Activated naive CD4-positive, alpha-beta T cell treated with anti-CD3 and anti-CD28 coated beads, Interleukin-2, amount 50 U/mL, for 72 hours (primary cell): Measurements from ENCODE around the gene SPC25. TPM values are rescaled to one million over a fixed set of nuclear protein-coding genes. Genes with fewer than 3 reads are reported as not detected.
A peak's percentile ranks its signal among the peaks of the same experiment; 100 is the strongest.
"Not testable (repeated sequence)": the region's sequence is repeated elsewhere in the genome, so short reads cannot be mapped to it uniquely, and the experiment has no call there.

Experiments
- ATAC-seq, 2 donors: fragments of 150-1000 bp; cut with Tn5 transposase; 2 replicates each; pipeline ENCODE4 v1.10.0; 2021; ENCODE audit warnings: mild to moderate bottlenecking in 2 of 2, moderate library complexity in 2 of 2
- DNase-seq, 2 donors: peaks; one replicate each; pipeline ENCODE4 v3.0.0; 2021 to 2022; ENCODE audit warnings: low spot score in 2 of 2
- H3K27ac Mint-ChIP-seq, 2 donors: one replicate each; pipeline ENCODE4 v1.8.0; 2022; ENCODE audit warnings: mild to moderate bottlenecking in 2 of 2, mixed read lengths in 2 of 2
- H3K36me3 Mint-ChIP-seq, 2 donors: one replicate each; pipeline ENCODE4 v1.8.0; 2022; ENCODE audit warnings: mixed read lengths in 2 of 2
- H3K9me3 Mint-ChIP-seq, 2 donors: one replicate each; pipeline ENCODE4 v1.8.0; 2022; ENCODE audit warnings: mixed read lengths in 2 of 2
- total RNA-seq, 2 donors: library from RNA; stranded (reverse); gene quantifications; one replicate each; pipeline ENCODE4 v1.2.3, GENCODE V29; 2022

Gene SPC25
- total RNA-seq = 10 to 100 TPM; 28.5 to 50.5 TPM

GRCh38 chr2:168890006-168890782 lies at the start of gene SPC25:
Gene SPC25, minus strand, starts transcription at chr2:168890430. Its CDS starts 911 bp downstream, at chr2:168889519.
- H3K9me3 Mint-ChIP-seq = no peaks in the 10 kb centered on the region
- DNase-seq = peak; percentile 84 to 90
- peak; percentile 99 to 100 for ATAC-seq
- peak within 1 kb of the TSS; percentile 93 for H3K27ac Mint-ChIP-seq
- H3K36me3 Mint-ChIP-seq = peaks cover 15 to 37% of the 10 kb centered on the region in 2 donors

GRCh38 chr2:168939918-168940317 lies 49.7 kb upstream of the SPC25 start:
- Mint-ChIP-seq H3K27ac (no peak overlapping the region), H3K36me3 (no peaks in the 10 kb centered on the region), H3K9me3 (no peaks in the 10 kb centered on the region)
- peak in 1 of 2 donors; percentile 72 for ATAC-seq
- DNase-seq = no peak

GRCh38 chr2:168939061-168939460 lies 48.8 kb upstream of the SPC25 start:
- ATAC-seq (no peak), DNase-seq (no peak)
- Mint-ChIP-seq H3K36me3 (no peaks in the 10 kb centered on the region), H3K27ac (no peak overlapping the region), H3K9me3 (no peaks in the 10 kb centered on the region)

DNA sequence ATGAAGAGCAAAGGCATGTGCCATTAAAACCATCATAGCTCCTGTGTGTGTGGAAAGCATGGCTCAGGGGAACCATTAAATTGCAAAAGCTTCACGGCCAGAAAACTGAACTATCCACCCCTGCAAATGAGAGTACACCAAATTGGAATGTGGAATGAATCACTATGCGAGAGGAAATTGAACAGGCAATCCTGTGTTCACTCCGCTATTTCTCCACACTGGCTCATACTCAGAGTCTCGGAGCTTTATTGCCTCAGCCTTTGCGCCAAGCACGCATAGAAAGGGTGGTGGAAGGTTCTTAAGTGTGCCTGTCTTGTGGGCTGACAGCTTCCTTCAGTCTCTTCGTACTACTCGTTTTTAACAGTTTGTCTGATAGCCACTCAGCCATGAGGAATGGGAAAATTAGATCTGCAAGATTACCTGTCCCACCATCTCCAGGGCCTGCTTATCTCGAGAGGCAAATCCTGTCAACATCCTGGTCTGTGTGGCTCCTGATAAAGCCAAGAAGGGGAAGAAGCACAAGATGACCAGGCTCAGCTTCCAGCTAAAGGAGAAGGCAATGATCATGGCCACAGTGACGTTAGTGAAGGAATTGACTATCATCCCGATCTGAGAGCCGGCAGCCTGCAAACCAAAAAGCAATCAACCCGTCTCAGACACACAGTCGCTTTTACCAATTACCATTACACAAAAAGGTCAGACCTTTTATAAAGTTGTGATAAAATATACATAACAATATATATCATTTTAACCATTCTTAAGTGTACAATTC lies 45.8 kb upstream of the SPC25 start:
- H3K9me3 Mint-ChIP-seq = no peaks in the 10 kb centered on the region
- DNase-seq (no peak), ATAC-seq (no peak)
- H3K36me3 Mint-ChIP-seq = no peaks in the 10 kb centered on the region
- no peak overlapping the region for H3K27ac Mint-ChIP-seq

GRCh38 chr2:168934826-168935225 lies 44.6 kb upstream of the SPC25 start:
- DNase-seq (no peak), ATAC-seq (no peak)
- H3K36me3 Mint-ChIP-seq = no peaks in the 10 kb centered on the region
- no peaks in the 10 kb centered on the region for H3K9me3 Mint-ChIP-seq
- H3K27ac Mint-ChIP-seq = no peak overlapping the region

DNA sequence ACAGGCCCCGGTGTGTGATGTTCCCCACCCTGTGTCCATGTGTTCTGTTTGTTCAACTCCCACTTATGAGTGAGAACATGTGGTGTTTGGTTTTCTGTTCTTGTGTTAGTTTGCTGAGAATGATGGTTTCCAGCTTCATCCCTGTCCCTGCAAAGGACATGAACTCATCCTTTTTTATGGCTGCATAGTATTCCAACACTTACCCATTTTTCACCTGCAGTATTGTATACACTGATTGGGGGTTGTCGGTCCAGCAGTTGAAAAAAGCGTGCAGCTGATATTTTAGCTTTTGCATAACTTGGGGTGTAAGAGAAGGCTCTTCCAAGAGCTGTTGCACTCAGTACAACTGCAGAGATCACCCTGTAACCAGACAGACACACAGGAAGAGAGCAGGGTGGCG lies 41.9 kb upstream of the SPC25 start:
- not testable (repeated sequence) for DNase-seq, H3K27ac Mint-ChIP-seq, H3K36me3 Mint-ChIP-seq, H3K9me3 Mint-ChIP-seq, ATAC-seq

DNA sequence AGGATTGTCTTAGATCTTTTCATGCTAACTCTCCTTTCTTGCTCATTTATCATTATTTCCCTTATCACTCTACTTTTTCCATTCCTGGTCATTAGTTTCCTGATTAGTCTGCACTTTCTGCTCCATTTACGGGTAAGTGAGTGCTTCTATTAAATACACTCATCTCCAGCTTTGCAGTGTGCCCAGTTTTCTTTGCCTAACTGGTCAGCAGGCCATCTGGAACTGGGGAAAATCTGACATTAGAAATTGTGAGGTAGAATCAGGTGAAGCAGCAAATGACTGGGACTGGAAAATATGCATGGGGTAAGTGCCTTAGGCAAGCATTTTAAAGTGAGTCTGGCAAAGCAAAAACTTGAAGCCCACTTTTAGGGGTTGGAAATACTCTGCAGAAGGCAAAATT lies 40.0 kb upstream of the SPC25 start:
- Mint-ChIP-seq H3K27ac (no peak overlapping the region), H3K9me3 (no peaks in the 10 kb centered on the region), H3K36me3 (no peaks in the 10 kb centered on the region)
- ATAC-seq (no peak), DNase-seq (no peak)

DNA sequence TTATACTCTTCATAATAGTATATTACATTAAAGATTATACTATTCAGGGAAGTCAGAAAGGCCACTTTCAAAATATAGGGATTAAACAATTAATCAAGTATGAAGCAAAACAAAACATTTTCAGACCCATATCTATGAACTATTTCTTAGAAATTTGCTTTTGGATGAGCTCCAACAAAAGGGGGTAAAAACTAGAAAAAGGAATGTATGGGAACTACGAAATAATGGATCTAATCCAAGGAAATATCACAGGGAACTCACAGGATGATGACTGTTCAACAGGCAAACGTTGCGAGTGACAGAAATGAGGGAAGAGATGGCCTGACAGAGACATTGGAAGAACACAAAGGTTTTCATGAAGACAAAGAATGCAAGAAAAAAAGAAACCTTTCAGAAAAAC lies 38.8 kb upstream of the SPC25 start:
- Mint-ChIP-seq H3K9me3 (no peaks in the 10 kb centered on the region), H3K36me3 (no peaks in the 10 kb centered on the region), H3K27ac (no peak overlapping the region)
- no peak for ATAC-seq
- DNase-seq = no peak

GRCh38 chr2:168928113-168928831 lies 38.0 kb upstream of the SPC25 start:
- Mint-ChIP-seq H3K9me3 (no peaks in the 10 kb centered on the region), H3K27ac (no peak overlapping the region), H3K36me3 (no peaks in the 10 kb centered on the region)
- DNase-seq (no peak), ATAC-seq (no peak)

DNA sequence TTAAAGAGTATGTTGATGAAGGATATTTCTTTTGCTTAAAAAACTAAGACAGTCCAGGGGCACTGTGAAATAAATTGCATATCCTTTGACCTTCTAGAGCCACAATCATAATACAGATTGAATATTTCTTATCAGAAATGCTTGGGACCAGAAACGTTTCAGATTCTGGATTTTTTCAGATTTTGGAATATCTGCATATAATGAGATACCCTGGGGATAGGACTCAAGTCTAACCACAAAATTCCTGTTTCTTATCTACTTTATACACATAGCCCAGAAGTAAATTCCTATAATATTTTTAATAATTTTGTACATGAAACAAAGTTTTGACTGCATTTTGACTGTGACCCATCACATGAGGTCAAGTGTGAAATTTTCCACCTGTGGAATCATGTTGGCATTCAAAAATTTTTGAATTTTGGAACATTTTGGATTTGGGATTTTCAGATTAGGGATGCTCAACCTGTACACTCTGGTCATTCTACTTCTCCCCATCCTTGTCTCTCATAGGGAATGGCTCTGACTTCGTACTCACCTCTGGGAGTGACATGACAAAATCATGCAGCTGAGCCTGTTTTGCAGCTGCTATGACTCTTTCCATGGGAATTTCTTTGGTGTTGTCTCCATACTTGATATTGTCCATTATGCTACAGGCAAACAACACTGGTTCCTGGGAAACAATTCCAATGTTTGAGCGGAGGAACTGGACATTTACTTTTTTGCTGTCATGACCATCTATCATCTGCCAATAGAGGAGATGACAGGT lies 36.6 kb upstream of the SPC25 start:
- ATAC-seq (no peak), DNase-seq (no peak)
- no peaks in the 10 kb centered on the region for H3K9me3 Mint-ChIP-seq
- no peak overlapping the region for H3K27ac Mint-ChIP-seq
- H3K36me3 Mint-ChIP-seq = no peaks in the 10 kb centered on the region

DNA sequence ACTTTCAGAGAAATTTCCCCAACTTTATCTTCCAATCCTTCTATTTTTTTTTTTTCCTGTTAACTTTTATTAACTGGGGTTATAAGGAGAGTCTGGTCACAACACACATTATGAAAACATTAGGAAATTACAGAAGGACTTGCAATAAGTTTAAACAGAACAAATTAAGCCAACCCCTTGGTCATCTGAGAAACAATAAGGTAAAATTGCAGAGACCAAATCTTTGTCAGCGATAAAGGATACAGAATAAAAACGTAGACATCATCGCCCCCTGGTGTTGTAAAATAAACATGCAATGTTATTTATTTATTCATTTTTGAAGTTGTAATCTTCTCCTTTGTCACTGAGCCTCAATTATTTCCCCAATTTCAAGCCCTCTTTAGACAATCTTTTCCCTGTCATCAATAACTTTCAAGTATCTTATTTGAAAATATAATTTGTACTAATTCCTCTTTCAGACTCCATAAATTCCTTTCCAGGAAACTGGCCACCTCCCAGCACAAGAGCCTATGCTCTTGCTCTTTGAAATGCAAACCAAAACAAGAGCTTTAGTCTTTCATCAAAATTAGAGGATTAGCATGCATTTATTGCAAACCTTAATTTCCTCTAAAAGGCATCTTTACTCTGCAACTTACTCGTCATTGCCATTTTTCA lies 30.4 kb upstream of the SPC25 start:
- H3K36me3 Mint-ChIP-seq = peaks cover 0 to under 1% of the 10 kb centered on the region in 2 donors
- no peak for ATAC-seq
- H3K27ac Mint-ChIP-seq = no peak overlapping the region

DNA sequence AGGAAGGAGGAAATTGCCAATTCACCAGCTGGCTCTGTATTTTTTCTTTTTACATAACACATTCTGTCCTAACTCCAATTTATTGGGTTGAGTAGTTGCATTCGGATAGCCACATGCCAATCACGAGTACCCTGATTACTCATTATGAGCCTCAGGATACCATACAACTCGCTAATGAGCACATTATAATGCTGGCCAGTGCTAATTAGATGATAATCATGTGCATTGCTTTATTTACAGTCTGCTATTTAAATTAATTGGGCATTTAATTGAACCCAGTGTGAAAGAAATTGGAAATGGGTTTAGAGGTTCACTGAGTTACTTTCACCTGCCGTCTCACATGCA lies 26.1 kb upstream of the SPC25 start:
- no peak overlapping the region for H3K27ac Mint-ChIP-seq
- peaks cover 0 to 5% of the 10 kb centered on the region in 2 donors for H3K9me3 Mint-ChIP-seq
- no peak for ATAC-seq
- DNase-seq = no peak
- peaks cover 0 to 10% of the 10 kb centered on the region in 2 donors for H3K36me3 Mint-ChIP-seq

More for the DNA sequence above, 30.4 kb upstream of the SPC25 start:
- peak in 1 of 2 donors; percentile 15 for DNase-seq
- H3K9me3 Mint-ChIP-seq = no peaks in the 10 kb centered on the region

DNA sequence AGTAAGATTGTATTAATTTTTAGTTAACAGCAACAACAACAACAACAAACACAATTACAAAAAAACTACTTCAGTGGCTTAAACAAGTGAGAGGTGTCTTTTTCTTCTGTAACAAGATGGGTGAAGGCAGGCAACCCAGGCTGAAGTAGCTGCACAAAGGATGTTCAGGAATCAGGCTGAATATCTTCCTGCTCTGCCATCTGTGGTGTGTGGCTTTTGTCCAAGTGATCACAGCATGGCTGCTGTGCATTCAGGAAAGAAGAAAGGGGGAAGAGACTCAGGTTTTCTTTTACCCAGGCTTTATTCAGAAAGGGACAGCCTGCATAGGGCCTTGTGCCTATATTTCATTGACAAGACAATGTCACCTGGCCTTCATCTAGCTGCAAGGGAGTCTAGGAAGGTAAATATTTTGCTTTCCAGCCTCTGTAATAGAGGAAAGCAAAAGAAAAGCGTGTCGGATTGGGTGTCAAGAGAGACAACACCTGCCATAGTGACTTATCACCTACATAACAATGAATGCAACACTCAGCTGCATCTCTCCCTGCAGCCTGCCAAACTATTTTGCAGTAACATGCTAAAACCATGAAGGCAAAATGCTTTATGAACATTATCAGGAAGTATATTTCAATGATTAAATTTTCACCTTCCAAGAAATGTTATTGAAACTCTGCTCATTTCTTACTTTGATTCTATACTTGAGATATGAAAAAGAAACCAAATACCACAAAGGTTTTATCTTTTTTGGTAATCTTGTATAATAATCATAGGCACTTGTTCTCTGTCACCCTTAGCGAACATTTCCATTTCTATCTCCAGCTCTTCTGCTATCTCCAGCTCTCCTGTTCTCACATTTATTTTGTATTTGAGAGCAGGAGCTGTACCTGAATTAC lies 25.5 kb upstream of the SPC25 start:
- H3K9me3 Mint-ChIP-seq = peaks cover 0 to 5% of the 10 kb centered on the region in 2 donors
- DNase-seq (no peak), ATAC-seq (peak; percentile 48 to 77)
- H3K27ac Mint-ChIP-seq = no peak overlapping the region
- H3K36me3 Mint-ChIP-seq = peaks cover 0 to 10% of the 10 kb centered on the region in 2 donors

DNA sequence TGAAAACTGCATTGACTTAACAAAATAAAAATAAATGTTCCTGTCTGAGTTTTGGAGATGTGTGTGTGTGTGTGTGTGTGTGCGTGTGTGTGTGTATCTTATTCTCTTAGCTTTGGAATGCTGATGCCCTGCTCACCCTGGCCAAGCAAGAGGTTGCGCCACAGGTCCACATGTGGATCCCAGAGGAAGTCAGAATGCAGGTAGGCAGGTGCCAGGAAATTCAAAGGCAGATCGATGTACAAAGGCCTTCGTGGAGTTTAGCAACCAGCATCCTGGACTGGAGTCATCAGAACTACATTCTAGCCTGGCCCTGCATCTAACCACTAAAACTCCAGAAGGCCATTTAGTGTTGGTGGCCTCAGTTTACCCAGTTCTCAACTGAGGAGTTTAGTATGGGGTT lies 23.3 kb upstream of the SPC25 start:
- peaks cover 0 to 5% of the 10 kb centered on the region in 2 donors for H3K9me3 Mint-ChIP-seq
- no peak overlapping the region for H3K27ac Mint-ChIP-seq
- peaks cover 0 to 10% of the 10 kb centered on the region in 2 donors for H3K36me3 Mint-ChIP-seq
- ATAC-seq (no peak), DNase-seq (no peak)

DNA sequence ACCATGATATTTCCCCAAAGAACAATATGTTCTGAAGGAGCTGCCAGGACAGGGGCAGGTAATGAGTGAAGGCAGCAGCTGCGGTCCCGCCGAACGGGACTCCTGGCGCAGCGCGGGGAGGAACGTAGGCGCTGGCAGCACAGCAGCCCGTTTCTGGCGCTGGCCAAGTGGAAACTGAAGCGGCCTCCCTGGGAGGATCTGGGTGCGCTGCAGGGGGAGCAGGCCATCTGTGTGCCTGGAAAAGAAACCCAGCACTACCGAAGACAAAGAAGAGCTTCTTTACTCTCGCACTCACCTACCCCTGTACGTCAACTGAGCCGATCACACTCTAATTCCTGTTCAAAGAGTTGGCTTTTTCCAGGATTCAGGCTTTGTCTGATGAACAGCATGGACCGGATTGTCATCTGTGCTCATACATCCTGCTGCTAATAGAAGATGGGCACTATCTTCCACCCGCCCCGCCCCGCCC lies 22.7 kb upstream of the SPC25 start:
- ATAC-seq = no peak
- peaks cover 0 to 10% of the 10 kb centered on the region in 2 donors for H3K36me3 Mint-ChIP-seq

More for the DNA sequence above, 22.7 kb upstream of the SPC25 start:
- Mint-ChIP-seq H3K9me3 (peaks cover 0 to 5% of the 10 kb centered on the region in 2 donors), H3K27ac (no peak overlapping the region)
- DNase-seq = peak in 1 of 2 donors; percentile 5
